ENCODE results near the gene ATRNL1. TPM values are rescaled to one million over a fixed set of nuclear protein-coding genes. Genes with fewer than 3 reads are reported as not detected.
A peak's percentile ranks its signal among the peaks of the same experiment; 100 is the strongest.

The ATRNL1 gene
- total RNA-seq, 6 experiments from 2014 or later: 0.08 to 0.23 (median 0.09) TPM; not detected in 3

GRCh38 chr10:115762029-115762428 lies 668.9 kb downstream of the ATRNL1 start:
- Mint-ChIP-seq H3K4me1 (ENCODE audit: low read depth) (peaks cover 6% of the 10 kb centered on the region; the same call in 1 of the 2 replicates), H3K27ac (no peak overlapping the region), H3K36me3 (ENCODE audit: low read depth) (no peaks in the 10 kb centered on the region), H3K9me3 (no peaks in the 10 kb centered on the region), H3K4me3 (no peak overlapping the region), H3K27me3 (ENCODE audit: insufficient read depth) (peaks cover 2% of the 10 kb centered on the region; the same call in 1 of the 2 replicates)
- peak; percentile 55 for DNase-seq
- no peak for TF ChIP-seq CTCF (IDR thresholded peaks at IDR 0.05)

GRCh38 chr10:115771755-115772154 lies 678.6 kb downstream of the ATRNL1 start:
- no peaks in the 10 kb centered on the region; the same call in 1 of the 2 replicates for H3K27me3 Mint-ChIP-seq (ENCODE audit: insufficient read depth)
- peaks cover 35% of the 10 kb centered on the region for H3K4me1 Mint-ChIP-seq (ENCODE audit: low read depth)
- peak; percentile 4 for DNase-seq
- TF ChIP-seq CTCF (IDR thresholded peaks at IDR 0.05): no peak
- H3K27ac Mint-ChIP-seq: no peak overlapping the region
- no peaks in the 10 kb centered on the region for H3K9me3 Mint-ChIP-seq
- H3K36me3 Mint-ChIP-seq (ENCODE audit: low read depth): no peaks in the 10 kb centered on the region
- no peak overlapping the region for H3K4me3 Mint-ChIP-seq

- Mint-ChIP-seq H3K4me1 (ENCODE audit: low read depth) (peaks cover 35% of the 10 kb centered on the region), H3K9me3 (no peaks in the 10 kb centered on the region)
Measured at GRCh38 chr10:115772606-115773005, 679.4 kb downstream of the ATRNL1 start.

GRCh38 chr10:115773832-115774231 lies 680.7 kb downstream of the ATRNL1 start:
- H3K27ac Mint-ChIP-seq: no peak overlapping the region
- TF ChIP-seq CTCF (IDR thresholded peaks at IDR 0.05): no peak
- H3K4me3 Mint-ChIP-seq: no peak overlapping the region
- no peak for DNase-seq
- H3K27me3 Mint-ChIP-seq (ENCODE audit: insufficient read depth): no peaks in the 10 kb centered on the region
- no peaks in the 10 kb centered on the region for H3K9me3 Mint-ChIP-seq
- H3K36me3 Mint-ChIP-seq (ENCODE audit: low read depth): no peaks in the 10 kb centered on the region
- peaks cover 35% of the 10 kb centered on the region for H3K4me1 Mint-ChIP-seq (ENCODE audit: low read depth)

More at GRCh38 chr10:115772606-115773005, 679.4 kb downstream of the ATRNL1 start:
- no peaks in the 10 kb centered on the region for H3K36me3 Mint-ChIP-seq (ENCODE audit: low read depth)
- peak overlapping the region; percentile 37 for H3K4me3 Mint-ChIP-seq
- no peak for TF ChIP-seq CTCF (IDR thresholded peaks at IDR 0.05)
- peak; percentile 85 for DNase-seq
- H3K27me3 Mint-ChIP-seq (ENCODE audit: insufficient read depth): no peaks in the 10 kb centered on the region
- H3K27ac Mint-ChIP-seq: peak overlapping the region; percentile 68

GRCh38 chr10:115774721-115775120 lies 681.6 kb downstream of the ATRNL1 start:
- no peak overlapping the region for H3K27ac Mint-ChIP-seq
- TF ChIP-seq CTCF (IDR thresholded peaks at IDR 0.05): no peak
- peaks cover 35% of the 10 kb centered on the region for H3K4me1 Mint-ChIP-seq (ENCODE audit: low read depth)
- no peaks in the 10 kb centered on the region for H3K27me3 Mint-ChIP-seq (ENCODE audit: insufficient read depth)
- no peak for DNase-seq
- no peaks in the 10 kb centered on the region for H3K9me3 Mint-ChIP-seq
- no peak overlapping the region for H3K4me3 Mint-ChIP-seq
- no peaks in the 10 kb centered on the region for H3K36me3 Mint-ChIP-seq (ENCODE audit: low read depth)

- Mint-ChIP-seq H3K4me3 (no peak overlapping the region), H3K9me3 (no peaks in the 10 kb centered on the region), H3K36me3 (ENCODE audit: low read depth) (no peaks in the 10 kb centered on the region), H3K27ac (no peak overlapping the region), H3K4me1 (ENCODE audit: low read depth) (peaks cover 23% of the 10 kb centered on the region), H3K27me3 (ENCODE audit: insufficient read depth) (no peaks in the 10 kb centered on the region; the same call in 1 of the 2 replicates)
- DNase-seq: no peak
- no peak for TF ChIP-seq CTCF (IDR thresholded peaks at IDR 0.05)
Measured at GRCh38 chr10:115777646-115778045, 684.5 kb downstream of the ATRNL1 start.

All from HFFc6 (cell line).